HL-60 (cell line): Measurements from ENCODE around the gene CACNA1E.

Experiments
- DNase-seq, 2 experiments: peaks; one replicate each; pipeline ENCODE4 v3.0.0-alpha.2; 2010 to 2020; ENCODE audit warnings: low read depth in 1 of 2, low spot score in 1 of 2
- H3K27ac ChIP-seq: fragments of 250-450 bp; sonication (Bioruptor Pico); replicated peaks from 2 replicates; pipeline ENCODE4 v1.5.1; 2020; ENCODE audit warnings: mild to moderate bottlenecking, moderate library complexity
- H3K27me3 ChIP-seq: fragments of 250-450 bp; sonication (Bioruptor Pico); 2 replicates; pipeline ENCODE4 v1.5.1; 2021; ENCODE audit warnings: mild to moderate bottlenecking, moderate library complexity; ENCODE audit not compliant: insufficient read depth, poor library complexity, severe bottlenecking
- H3K4me3 ChIP-seq: replicated peaks from 2 replicates; pipeline ENCODE4 v1.5.1; 2011; ENCODE audit warnings: mild to moderate bottlenecking, control low read depth, low read length; ENCODE audit not compliant: insufficient read depth
- GABPA ChIP-seq: IDR thresholded peaks from 2 replicates; pipeline ENCODE4 v1.6.1; 2012; ENCODE audit warnings: low read depth
- POLR2AphosphoS5 ChIP-seq: IDR thresholded peaks from 2 replicates; pipeline ENCODE4 v1.6.1; 2012; ENCODE audit warnings: low read depth
- SPI1 ChIP-seq: IDR thresholded peaks from 2 replicates; pipeline ENCODE4 v1.6.1; 2012; ENCODE audit warnings: low read depth, mild to moderate bottlenecking, borderline replicate concordance
- TF ChIP-seq, protein P1 (sequence below): IDR thresholded peaks from one replicate; pipeline ENCODE4 v1.5.1; 2011; ENCODE audit warnings: low read length, control low read depth, inconsistent platforms; ENCODE audit not compliant: insufficient read depth
- TF ChIP-seq, protein P2 (sequence below): IDR thresholded peaks from 2 replicates; pipeline ENCODE4 v1.6.1; 2012; ENCODE audit warnings: low read depth; ENCODE audit not compliant: insufficient replicate concordance

CACNA1E gene

DNA sequence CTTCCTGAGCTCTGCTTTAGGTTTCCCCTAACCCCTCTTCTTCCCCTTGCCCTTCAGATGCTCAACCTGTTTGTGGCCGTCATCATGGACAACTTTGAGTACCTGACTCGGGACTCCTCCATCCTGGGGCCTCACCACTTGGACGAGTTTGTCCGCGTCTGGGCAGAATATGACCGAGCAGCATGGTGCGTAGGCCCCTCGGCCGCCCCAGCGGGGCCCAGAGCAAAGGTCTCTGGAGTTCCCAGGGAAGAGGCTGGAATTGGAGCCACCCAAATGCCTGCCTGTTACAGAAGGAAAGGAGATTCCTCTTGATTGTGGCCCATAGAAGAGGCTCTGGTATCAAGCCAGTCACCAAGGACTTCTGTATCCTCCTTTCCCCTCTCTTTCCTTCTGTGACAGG lies 292.7 kb downstream of the CACNA1E start:
- DNase-seq, result no peak
- H3K4me3 ChIP-seq, result no peak overlapping the region
- H3K27me3 ChIP-seq, result no peaks in the 10 kb centered on the region
- H3K27ac ChIP-seq, result no peak overlapping the region
- TF ChIP-seq, protein P1, sequence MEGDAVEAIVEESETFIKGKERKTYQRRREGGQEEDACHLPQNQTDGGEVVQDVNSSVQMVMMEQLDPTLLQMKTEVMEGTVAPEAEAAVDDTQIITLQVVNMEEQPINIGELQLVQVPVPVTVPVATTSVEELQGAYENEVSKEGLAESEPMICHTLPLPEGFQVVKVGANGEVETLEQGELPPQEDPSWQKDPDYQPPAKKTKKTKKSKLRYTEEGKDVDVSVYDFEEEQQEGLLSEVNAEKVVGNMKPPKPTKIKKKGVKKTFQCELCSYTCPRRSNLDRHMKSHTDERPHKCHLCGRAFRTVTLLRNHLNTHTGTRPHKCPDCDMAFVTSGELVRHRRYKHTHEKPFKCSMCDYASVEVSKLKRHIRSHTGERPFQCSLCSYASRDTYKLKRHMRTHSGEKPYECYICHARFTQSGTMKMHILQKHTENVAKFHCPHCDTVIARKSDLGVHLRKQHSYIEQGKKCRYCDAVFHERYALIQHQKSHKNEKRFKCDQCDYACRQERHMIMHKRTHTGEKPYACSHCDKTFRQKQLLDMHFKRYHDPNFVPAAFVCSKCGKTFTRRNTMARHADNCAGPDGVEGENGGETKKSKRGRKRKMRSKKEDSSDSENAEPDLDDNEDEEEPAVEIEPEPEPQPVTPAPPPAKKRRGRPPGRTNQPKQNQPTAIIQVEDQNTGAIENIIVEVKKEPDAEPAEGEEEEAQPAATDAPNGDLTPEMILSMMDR, result no peak
- TF ChIP-seq GABPA (no peak), POLR2AphosphoS5 (no peak), SPI1 (no peak)
- TF ChIP-seq, protein P2, sequence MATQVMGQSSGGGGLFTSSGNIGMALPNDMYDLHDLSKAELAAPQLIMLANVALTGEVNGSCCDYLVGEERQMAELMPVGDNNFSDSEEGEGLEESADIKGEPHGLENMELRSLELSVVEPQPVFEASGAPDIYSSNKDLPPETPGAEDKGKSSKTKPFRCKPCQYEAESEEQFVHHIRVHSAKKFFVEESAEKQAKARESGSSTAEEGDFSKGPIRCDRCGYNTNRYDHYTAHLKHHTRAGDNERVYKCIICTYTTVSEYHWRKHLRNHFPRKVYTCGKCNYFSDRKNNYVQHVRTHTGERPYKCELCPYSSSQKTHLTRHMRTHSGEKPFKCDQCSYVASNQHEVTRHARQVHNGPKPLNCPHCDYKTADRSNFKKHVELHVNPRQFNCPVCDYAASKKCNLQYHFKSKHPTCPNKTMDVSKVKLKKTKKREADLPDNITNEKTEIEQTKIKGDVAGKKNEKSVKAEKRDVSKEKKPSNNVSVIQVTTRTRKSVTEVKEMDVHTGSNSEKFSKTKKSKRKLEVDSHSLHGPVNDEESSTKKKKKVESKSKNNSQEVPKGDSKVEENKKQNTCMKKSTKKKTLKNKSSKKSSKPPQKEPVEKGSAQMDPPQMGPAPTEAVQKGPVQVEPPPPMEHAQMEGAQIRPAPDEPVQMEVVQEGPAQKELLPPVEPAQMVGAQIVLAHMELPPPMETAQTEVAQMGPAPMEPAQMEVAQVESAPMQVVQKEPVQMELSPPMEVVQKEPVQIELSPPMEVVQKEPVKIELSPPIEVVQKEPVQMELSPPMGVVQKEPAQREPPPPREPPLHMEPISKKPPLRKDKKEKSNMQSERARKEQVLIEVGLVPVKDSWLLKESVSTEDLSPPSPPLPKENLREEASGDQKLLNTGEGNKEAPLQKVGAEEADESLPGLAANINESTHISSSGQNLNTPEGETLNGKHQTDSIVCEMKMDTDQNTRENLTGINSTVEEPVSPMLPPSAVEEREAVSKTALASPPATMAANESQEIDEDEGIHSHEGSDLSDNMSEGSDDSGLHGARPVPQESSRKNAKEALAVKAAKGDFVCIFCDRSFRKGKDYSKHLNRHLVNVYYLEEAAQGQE, result no peak

DNA sequence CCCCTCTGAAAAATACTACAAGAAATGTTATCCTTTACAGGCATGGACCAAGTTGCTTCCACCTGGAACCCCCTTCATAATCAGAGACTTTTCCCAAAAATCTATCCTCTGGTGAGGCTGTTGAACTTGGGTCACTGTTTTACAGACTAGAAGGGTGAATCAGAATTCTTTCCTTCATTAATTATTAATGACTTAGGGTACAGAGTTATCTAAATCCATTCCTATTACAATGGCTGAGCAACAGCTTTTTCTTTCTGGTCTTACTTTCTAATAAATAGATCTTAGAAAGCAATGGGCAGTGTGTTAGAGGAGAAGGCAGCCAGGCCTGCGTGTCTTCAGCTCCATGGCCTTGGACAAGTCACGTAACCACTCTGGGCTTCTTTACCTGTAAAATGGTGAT lies 294.0 kb downstream of the CACNA1E start:
- Histone ChIP-seq H3K27me3 (no peaks in the 10 kb centered on the region), H3K4me3 (no peak overlapping the region), H3K27ac (no peak overlapping the region)
- no peak for DNase-seq
- TF ChIP-seq POLR2AphosphoS5 (no peak), GABPA (no peak), SPI1 (no peak)
- TF ChIP-seq, protein P2, result no peak
- TF ChIP-seq, protein P1, result no peak

DNA sequence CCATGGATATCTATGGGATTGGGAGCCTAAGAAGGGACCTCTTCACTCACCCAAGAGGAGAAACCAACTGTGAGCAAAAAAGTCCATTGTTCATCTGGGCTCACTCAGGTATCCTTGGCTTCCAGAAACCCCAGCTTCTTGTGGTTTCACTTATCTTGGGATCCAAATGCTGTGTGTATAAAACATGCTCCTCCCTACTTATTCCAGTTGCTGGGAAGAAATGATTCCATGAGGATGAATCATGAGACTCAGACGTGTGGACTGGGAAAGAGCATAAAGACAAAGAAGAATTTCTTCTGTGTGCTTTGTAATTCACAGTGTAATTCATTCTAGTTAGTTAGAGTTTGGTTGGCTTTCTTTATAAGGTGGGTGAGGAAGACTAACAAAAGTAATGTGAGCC lies 294.5 kb downstream of the CACNA1E start:
- TF ChIP-seq GABPA (no peak), SPI1 (no peak), POLR2AphosphoS5 (no peak)
- TF ChIP-seq, protein P1, result no peak
- TF ChIP-seq, protein P2, result no peak
- no peak overlapping the region for H3K27ac ChIP-seq
- DNase-seq, result no peak
- no peaks in the 10 kb centered on the region for H3K27me3 ChIP-seq
- no peak overlapping the region for H3K4me3 ChIP-seq
